HG03064 (cell line): Measurements from ENCODE around the gene NGFR.
"Not testable (repeated sequence)": the region's sequence is repeated elsewhere in the genome, so short reads cannot be mapped to it uniquely, and the experiment has no call there.

Source experiments
- ATAC-seq: cut with Tn5 transposase; IDR thresholded peaks from one replicate; pipeline ENCODE4 v1.9.1; 2021; ENCODE audit warnings: low read depth; ENCODE audit not compliant: unreplicated experiment

The NGFR gene

GRCh38 chr17:49530118-49530517 is 35.0 kb downstream of the NGFR start:
- no peak for ATAC-seq

- ATAC-seq: no peak
These were observed 48.8 kb downstream of the NGFR start for GRCh38 chr17:49543860-49544259.

- ATAC-seq: no peak
These were observed 50.0 kb downstream of the NGFR start for GRCh38 chr17:49545007-49545660.

- ATAC-seq: no peak
These were observed 50.9 kb downstream of the NGFR start for GRCh38 chr17:49545806-49546545.

- no peak for ATAC-seq
These were observed 51.7 kb downstream of the NGFR start for GRCh38 chr17:49546546-49547535.

GRCh38 chr17:49547566-49547965 is 52.5 kb downstream of the NGFR start:
- no peak for ATAC-seq

GRCh38 chr17:49548051-49548505 is 53.0 kb downstream of the NGFR start:
- ATAC-seq: no peak

GRCh38 chr17:49548506-49549310 is 53.6 kb downstream of the NGFR start:
- ATAC-seq: no peak

GRCh38 chr17:49549311-49549605 is 54.2 kb downstream of the NGFR start:
- ATAC-seq: no peak

- no peak for ATAC-seq
These were observed 54.9 kb downstream of the NGFR start for GRCh38 chr17:49549691-49550678.

- not testable (repeated sequence) for ATAC-seq
These were observed 55.7 kb downstream of the NGFR start for GRCh38 chr17:49550764-49551163.

GRCh38 chr17:49551221-49552069 is 56.4 kb downstream of the NGFR start:
- no peak for ATAC-seq

- no peak for ATAC-seq
These were observed 57.1 kb downstream of the NGFR start for GRCh38 chr17:49552070-49552751.

GRCh38 chr17:49553676-49554335 is 58.7 kb downstream of the NGFR start:
- no peak for ATAC-seq

- no peak for ATAC-seq
These were observed 59.8 kb downstream of the NGFR start for GRCh38 chr17:49554694-49555494.

GRCh38 chr17:49555495-49556222 is 60.6 kb downstream of the NGFR start:
- ATAC-seq: no peak
